Pancreas (tissue), 10 donors: Measurements from ENCODE around the gene MYO15A. TPM values are rescaled to one million over a fixed set of nuclear protein-coding genes. Genes with fewer than 3 reads are reported as not detected.

ENCODE experiments used
- ATAC-seq, 4 donors: fragments of 200-7000 bp; cut with Tn5 transposase; one replicate each; pipeline versions ENCODE4 v1.8.0 to v1.9.1; 2020; ENCODE audit warnings: mild to moderate bottlenecking in 4 of 4, moderate library complexity in 4 of 4
- DNase-seq, 6 donors: peaks; one replicate each; pipeline ENCODE4 v3.0.0-alpha.2; 2020
- FAIRE-seq: peaks from 2 replicates; lab custom pipeline; 2012; peaks lifted over from hg19 to GRCh38; lab: Jason Lieb, UNC
- H3K27ac ChIP-seq, 4 donors: fragments of 200-600 bp; sonication (generic); 1 replicate in 3 of 4; 2 replicates in 1 of 4; pipeline versions ENCODE4 v1.5.0 to v1.8.0; 2020
- H3K27me3 ChIP-seq, 4 donors: fragments of 200-600 bp; one replicate each; pipeline ENCODE4 v1.8.0; 2021
- H3K36me3 ChIP-seq, 3 donors: fragments of 200-600 bp; sonication (generic) in 1 of 3; one replicate each; pipeline versions ENCODE4 v1.5.0 to v1.8.0; 2020 to 2021
- H3K4me1 ChIP-seq, 3 donors: fragments of 200-600 bp; one replicate each; pipeline ENCODE4 v1.8.0; 2021
- H3K4me3 ChIP-seq, 4 donors: fragments of 200-600 bp; sonication (generic) in 2 of 4; one replicate each; pipeline versions ENCODE4 v1.5.0 to v1.8.0; 2020 to 2021
- H3K9me3 ChIP-seq, 4 donors: fragments of 200-600 bp; one replicate each; pipeline ENCODE4 v1.8.0; 2021
- CTCF ChIP-seq, 4 donors: fragments of 200-600 bp; sonication (generic) in 3 of 4; IDR thresholded peaks; one replicate each; pipeline versions ENCODE4 v1.5.0 to v1.8.0; 2021; ENCODE audit warnings: antibody characterized with exemption in 4 of 4
- WGBS, 2 donors: extraction: QIAGEN DNeasy Blood & Tissue Kit; methylation state at CpG; one replicate each; pipeline ENCODE4 v1.1.7; 2013; 5-methylcytosine and 5-hydroxymethylcytosine counted together
- intact Hi-C, 3 donors: fragments of 100-400 bp; cut with DNase I; formaldehyde crosslinking; loops; one replicate each; pipeline versions ENCODE4 v1.11.1 to v1.14.2; 2022
- polyA plus RNA-seq, 2 donors: library from polyadenylated mRNA; stranded (reverse); fragments of 200-250 nt; gene quantifications; one replicate each; pipeline ENCODE4 v1.2.3, GENCODE V29; 2013
- total RNA-seq, 6 donors: library from RNA; stranded (reverse); fragmentation: NEBNext Ultra II Directional in 4 of 6; extraction: Animal tissue kit (Norgen Biotek cat#: 25700) in 4 of 6; gene quantifications; one replicate each; pipeline versions ENCODE4 v1.2.1 to v1.2.4, GENCODE V29; 2021 to 2023
- donor health status: healthy with polysubstance abuse.
- donor health status: DM: no; HTN: no; CAD: no; lungs with moderate emphysema.
- donor health status: DM: no; HTN: no; CAD: no.
- donor health status: control.
- donor health status: control.
- donor health status: Bipolar disorder and iron deficiency.
- donor health status: DM: yes; HTN: yes; CAD: no.
- donor health status: DM: no; HTN: no; CAD: no.
- donor health status: DM: no; HTN: no; CAD: no.
- donor health status: DM: yes; HTN: yes; CAD: no.

MYO15A gene
- total and polyA plus RNA-seq, 8 donors = 0.13 to 4.9 (median 0.87) TPM

GRCh38 chr17:18177133-18177532, 68.6 kb downstream of the MYO15A start:
- no peaks in the 10 kb centered on the region for H3K9me3 ChIP-seq
- H3K36me3 ChIP-seq = no peaks in the 10 kb centered on the region
- FAIRE-seq (no peak), ATAC-seq (no peak), DNase-seq (no peak)
- no peaks in the 10 kb centered on the region for H3K27me3 ChIP-seq
- H3K4me3 ChIP-seq = no peak overlapping the region
- peaks cover 0 to 7% (median 3%) of the 10 kb centered on the region in 3 donors for H3K4me1 ChIP-seq
- intact Hi-C loops = no loop called here
- no peak overlapping the region for H3K27ac ChIP-seq
- no peak for TF ChIP-seq CTCF (IDR thresholded peaks at IDR 0.05)

- FAIRE-seq = no peak
- Histone ChIP-seq H3K36me3 (no peaks in the 10 kb centered on the region), H3K9me3 (no peaks in the 10 kb centered on the region), H3K27me3 (no peaks in the 10 kb centered on the region), H3K4me1 (peaks cover 0 to 9% (median 6%) of the 10 kb centered on the region in 3 donors), H3K4me3 (no peak overlapping the region), H3K27ac (no peak overlapping the region)
- no peak for ATAC-seq
- DNase-seq = no peak
- intact Hi-C loops = no loop called here
- TF ChIP-seq CTCF (IDR thresholded peaks at IDR 0.05) = no peak
- 67 to 69% methylated on average over 8 of the region's 8 CpGs for WGBS, 2 donors
Measured at GRCh38 chr17:18177722-18178121, 69.2 kb downstream of the MYO15A start.

GRCh38 chr17:18179196-18179595, 70.6 kb downstream of the MYO15A start:
- no peaks in the 10 kb centered on the region for H3K36me3 ChIP-seq
- no peaks in the 10 kb centered on the region for H3K27me3 ChIP-seq
- DNase-seq = no peak
- WGBS, 2 donors = 87 to 100% methylated on average over 1 of the region's 1 CpG
- intact Hi-C loops = no loop called here
- no peak for TF ChIP-seq CTCF (IDR thresholded peaks at IDR 0.05)
- FAIRE-seq = no peak
- no peaks in the 10 kb centered on the region for H3K9me3 ChIP-seq
- no peak for ATAC-seq
- H3K27ac ChIP-seq = no peak overlapping the region
- no peak overlapping the region for H3K4me3 ChIP-seq
- H3K4me1 ChIP-seq = peaks cover 0 to 9% (median 6%) of the 10 kb centered on the region in 3 donors

- Histone ChIP-seq H3K36me3 (no peaks in the 10 kb centered on the region), H3K4me1 (peaks cover 0 to 9% (median 6%) of the 10 kb centered on the region in 3 donors), H3K27ac (no peak overlapping the region), H3K9me3 (no peaks in the 10 kb centered on the region), H3K4me3 (no peak overlapping the region), H3K27me3 (no peaks in the 10 kb centered on the region)
- DNase-seq (no peak), ATAC-seq (no peak), FAIRE-seq (no peak)
- no peak for TF ChIP-seq CTCF (IDR thresholded peaks at IDR 0.05)
- intact Hi-C loops = no loop called here
- WGBS, 2 donors = 93 to 95% methylated on average over 7 of the region's 7 CpGs
Measured at GRCh38 chr17:18179804-18180203, 71.2 kb downstream of the MYO15A start.

- Histone ChIP-seq H3K27ac (peak overlapping the region in 3 of 4 donors; percentile 94 to 98 (median 97)), H3K36me3 (no peaks in the 10 kb centered on the region), H3K4me3 (no peak overlapping the region), H3K9me3 (no peaks in the 10 kb centered on the region), H3K4me1 (peaks cover 0 to 14% (median 9%) of the 10 kb centered on the region in 3 donors), H3K27me3 (no peaks in the 10 kb centered on the region)
- no peak for FAIRE-seq
- intact Hi-C loops = no loop called here
- TF ChIP-seq CTCF (IDR thresholded peaks at IDR 0.05) = no peak
- WGBS, 2 donors = 77 to 81% methylated on average over 5 of the region's 5 CpGs
- DNase-seq = no peak
- ATAC-seq = no peak
Measured at GRCh38 chr17:18181358-18181757, 72.8 kb downstream of the MYO15A start.
